Transverse colon (tissue), 4 donors: Measurements from ENCODE around the gene PRRT1. TPM values are rescaled to one million over a fixed set of nuclear protein-coding genes. Genes with fewer than 3 reads are reported as not detected.
"Not testable (repeated sequence)": the region's sequence is repeated elsewhere in the genome, so short reads cannot be mapped to it uniquely, and the experiment has no call there.

Source experiments
- DNase-seq: peaks from one replicate; pipeline ENCODE4 v3.0.0-alpha.2; 2019
- H3K27ac ChIP-seq, 4 donors: fragments of 200-600 bp; sonication (generic); 2 replicates each; pipeline ENCODE4 v1.5.1; 2016 to 2018; ENCODE audit warnings: inconsistent platforms in 4 of 4
- H3K27me3 ChIP-seq: fragments of 200-600 bp; sonication (generic); 2 replicates; pipeline ENCODE4 v1.5.1; 2017; ENCODE audit warnings: inconsistent platforms
- H3K36me3 ChIP-seq, 4 donors: fragments of 200-600 bp; sonication (generic); 2 replicates each; pipeline ENCODE4 v1.5.1; 2017 to 2019; ENCODE audit warnings: inconsistent platforms in 4 of 4
- H3K4me1 ChIP-seq, 4 donors: fragments of 200-600 bp; sonication (generic); 2 replicates each; pipeline ENCODE4 v1.5.1; 2017 to 2020; ENCODE audit warnings: inconsistent platforms in 4 of 4
- H3K4me3 ChIP-seq, 4 donors: fragments of 200-600 bp; sonication (generic); 1 replicate in 1 of 4; 2 replicates in 3 of 4; pipeline versions ENCODE4 v1.5.1 to v1.6.1; 2017 to 2019; ENCODE audit warnings: inconsistent platforms in 4 of 4
- H3K9me3 ChIP-seq, 2 donors: fragments of 200-600 bp; sonication (generic); 2 replicates each; pipeline ENCODE4 v1.5.1; 2017 to 2019; ENCODE audit warnings: inconsistent platforms in 2 of 2
- EP300 ChIP-seq: sonication (generic); formaldehyde crosslinking; IDR thresholded peaks from one replicate; pipeline ENCODE4 v1.6.1; 2017; ENCODE audit warnings: antibody characterized with exemption, low read depth
- POLR2A ChIP-seq: fragments of 450-650 bp; IDR thresholded peaks from one replicate; pipeline ENCODE4 v1.6.1; 2016; ENCODE audit warnings: antibody characterized with exemption, mild to moderate bottlenecking, moderate library complexity
- POLR2AphosphoS5 ChIP-seq, 3 donors: sonication (generic); formaldehyde crosslinking; IDR thresholded peaks; one replicate each; pipeline ENCODE4 v1.6.1; 2016; ENCODE audit warnings: antibody characterized with exemption in 3 of 3
- WGBS, 2 donors: methylation state at CpG; one replicate each; pipeline ENCODE4 v1.1.5; 2018; ENCODE audit warnings: low coverage in 1 of 2; 5-methylcytosine and 5-hydroxymethylcytosine counted together
- in situ Hi-C, 4 donors: fragments of 200-750 bp; cut with MboI; loops; one replicate each; pipeline versions ENCODE4 v1.15.0 to v1.15.1; 2017; ENCODE audit warnings: low sequenced_read_pairs in 3 of 4, low pct_ligation_motif_present in 1 of 4, low pct_unique_long_range_greater_than_20kb in 1 of 4
- intact Hi-C: fragments of 100-400 bp; cut with DNase I; formaldehyde crosslinking; loops from one replicate; pipeline ENCODE4 v1.15.1; 2023; ENCODE audit warnings: low total_unique reads
- small RNA-seq, 4 donors: library from RNA; depleted of rRNA; stranded (forward); fragments of <200 nt; gene quantifications; one replicate each; pipeline ENCODE3, GENCODE V24; 2016
- total RNA-seq, 4 donors: library from RNA; depleted of rRNA; stranded (reverse); fragments of >200 nt; gene quantifications; one replicate each; pipeline ENCODE4 v1.1.0, GENCODE V29; 2016
- TF ChIP-seq, protein P1 (sequence below), 5 experiments: fragments of 200-600 bp in 3 of 5; fragments of 450-650 bp in 2 of 5; sonication (generic) in 3 of 5; IDR thresholded peaks; 1 replicate in 2 of 5; 2 replicates in 3 of 5; pipeline ENCODE4 v1.5.1; 2016 to 2017; ENCODE audit warnings: antibody characterized with exemption in 5 of 5, inconsistent platforms in 3 of 5, mild to moderate bottlenecking in 2 of 5, moderate library complexity in 1 of 5

Gene PRRT1
- total RNA-seq, 4 donors from 2014 or later, result 2.4 to 2.7 TPM; not detected in 2

DNA sequence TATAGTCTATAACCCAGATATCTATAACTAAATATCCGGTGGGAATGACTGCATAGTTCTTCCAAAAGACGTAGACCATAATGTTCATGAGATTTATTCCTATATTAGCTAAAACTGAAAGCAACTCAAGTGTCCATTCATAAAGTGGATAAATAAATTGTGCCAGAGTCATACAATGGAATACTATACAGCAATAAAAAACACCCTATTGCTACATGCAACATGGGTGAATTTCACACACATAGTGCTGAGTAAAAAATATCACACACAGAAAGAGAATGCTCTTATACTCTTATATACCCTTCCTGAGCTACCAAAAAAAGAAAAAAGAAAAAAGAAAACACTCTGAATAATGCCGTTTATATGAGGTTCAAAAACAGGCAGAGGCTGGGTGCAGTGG is 49.5 kb downstream of the PRRT1 start:
- in situ Hi-C loops (no loop called here), intact Hi-C loops (no loop called here)
- TF ChIP-seq EP300, result no peak
- TF ChIP-seq, protein P1, sequence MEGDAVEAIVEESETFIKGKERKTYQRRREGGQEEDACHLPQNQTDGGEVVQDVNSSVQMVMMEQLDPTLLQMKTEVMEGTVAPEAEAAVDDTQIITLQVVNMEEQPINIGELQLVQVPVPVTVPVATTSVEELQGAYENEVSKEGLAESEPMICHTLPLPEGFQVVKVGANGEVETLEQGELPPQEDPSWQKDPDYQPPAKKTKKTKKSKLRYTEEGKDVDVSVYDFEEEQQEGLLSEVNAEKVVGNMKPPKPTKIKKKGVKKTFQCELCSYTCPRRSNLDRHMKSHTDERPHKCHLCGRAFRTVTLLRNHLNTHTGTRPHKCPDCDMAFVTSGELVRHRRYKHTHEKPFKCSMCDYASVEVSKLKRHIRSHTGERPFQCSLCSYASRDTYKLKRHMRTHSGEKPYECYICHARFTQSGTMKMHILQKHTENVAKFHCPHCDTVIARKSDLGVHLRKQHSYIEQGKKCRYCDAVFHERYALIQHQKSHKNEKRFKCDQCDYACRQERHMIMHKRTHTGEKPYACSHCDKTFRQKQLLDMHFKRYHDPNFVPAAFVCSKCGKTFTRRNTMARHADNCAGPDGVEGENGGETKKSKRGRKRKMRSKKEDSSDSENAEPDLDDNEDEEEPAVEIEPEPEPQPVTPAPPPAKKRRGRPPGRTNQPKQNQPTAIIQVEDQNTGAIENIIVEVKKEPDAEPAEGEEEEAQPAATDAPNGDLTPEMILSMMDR (IDR thresholded peaks at IDR 0.05), result no peak
- TF ChIP-seq POLR2A, result no peak
- no peak for TF ChIP-seq POLR2AphosphoS5 (IDR thresholded peaks at IDR 0.05)
- H3K9me3 ChIP-seq, result no peaks in the 10 kb centered on the region
- no peak overlapping the region for H3K27ac ChIP-seq
- H3K4me3 ChIP-seq, result no peak overlapping the region
- 90 to 92% methylated on average over 3 of the region's 3 CpGs for WGBS, 2 donors
- peaks cover under 1 to 4% (median 2%) of the 10 kb centered on the region in 4 donors for H3K4me1 ChIP-seq
- H3K27me3 ChIP-seq, result peaks cover 26% of the 10 kb centered on the region
- no peaks in the 10 kb centered on the region for H3K36me3 ChIP-seq
- DNase-seq, result no peak

DNA sequence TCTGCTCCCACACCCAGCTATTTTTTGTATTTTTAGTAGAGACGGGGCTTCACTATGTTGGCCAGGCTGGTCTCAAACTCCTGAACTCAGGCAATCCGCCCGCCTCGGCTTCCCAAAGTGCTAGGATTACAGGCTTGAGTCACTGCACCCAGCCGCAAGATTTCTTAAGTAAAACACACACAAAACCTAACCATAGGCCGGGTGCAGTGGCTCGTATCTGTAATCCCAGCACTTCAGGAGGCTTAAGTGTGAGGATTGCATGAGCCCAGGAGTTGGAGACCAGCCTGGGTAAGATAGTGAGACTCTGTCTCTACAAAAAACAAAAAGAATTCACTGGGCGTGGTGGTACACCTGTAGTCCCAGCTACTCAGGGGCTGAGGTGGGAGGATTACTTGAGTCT is 51.5 kb downstream of the PRRT1 start:
- DNase-seq, intact Hi-C loops, in situ Hi-C loops, H3K4me1 ChIP-seq, H3K9me3 ChIP-seq, H3K27ac ChIP-seq, H3K36me3 ChIP-seq, H3K4me3 ChIP-seq: not testable (repeated sequence)
- peaks cover 46% of the 10 kb centered on the region for H3K27me3 ChIP-seq
- 84 to 87% methylated on average over 2 to 8 of the region's 8 CpGs for WGBS, 2 donors

Small RNA genes lying within 50 kb of the gene (small RNA-seq; reads per million reads assigned to genes)
- gene AL662884.1 (0 reads per million in 4 donors), gene MIR6833 (0 reads per million in 4 donors)

Other genes starting within 250 kb of the PRRT1 start
- gene ZBTB12, start 249.9 kb downstream of the PRRT1 start, total RNA-seq, result 1 to 10 TPM in 1 of 4 donors, under 1 TPM in 3; 0.14 to 1.3 (median 0.77) TPM
- 1 to 10 TPM; 4.6 to 9.4 (median 7.5) TPM for gene C2, start 224.2 kb downstream of the PRRT1 start, total RNA-seq
- 10 to 100 TPM in 3 of 4 donors, 1 to 10 TPM in 1; 9.0 to 59.7 (median 39.6) TPM for gene CFB, start 205.8 kb downstream of the PRRT1 start, total RNA-seq
- 100 to 1,000 TPM in 1 of 4 donors, 10 to 100 TPM in 3; 59.2 to 114 (median 88.0) TPM for gene NELFE, start 193.0 kb downstream of the PRRT1 start, total RNA-seq
- 100 to 1,000 TPM in 1 of 4 donors, 10 to 100 TPM in 3; 52.8 to 173 (median 71.3) TPM for gene SKIC2, start 192.8 kb downstream of the PRRT1 start, total RNA-seq
- 10 to 100 TPM; 17.5 to 29.9 (median 20.9) TPM for gene DXO, start 179.8 kb downstream of the PRRT1 start, total RNA-seq
- gene C4A, start 169.9 kb downstream of the PRRT1 start, total RNA-seq, result 100 to 1,000 TPM in 1 of 4 donors, 10 to 100 TPM in 3; 16.9 to 210 (median 33.6) TPM
- 100 to 1,000 TPM in 1 of 4 donors, 10 to 100 TPM in 3; 20.3 to 137 (median 64.0) TPM for gene C4B, start 137.1 kb downstream of the PRRT1 start, total RNA-seq
- under 1 TPM in 3 of 4 donors, not detected in 1; 0.27 to 0.64 (median 0.40) TPM for gene CYP21A2, start 113.5 kb downstream of the PRRT1 start, total RNA-seq
- gene TNXB, start 42.6 kb downstream of the PRRT1 start, total RNA-seq, result 100 to 1,000 TPM in 1 of 4 donors, 10 to 100 TPM in 3; 47.7 to 205 (median 66.2) TPM
- gene ATF6B, start 23.7 kb downstream of the PRRT1 start, total RNA-seq, result 100 to 1,000 TPM in 2 of 4 donors, 10 to 100 TPM in 2; 59.0 to 139 (median 98.5) TPM
- gene FKBPL, start 21.7 kb downstream of the PRRT1 start, total RNA-seq, result 1 to 10 TPM in 2 of 4 donors, not detected in 2; 3.0 to 3.3 TPM
- 10 to 100 TPM; 13.1 to 80.0 (median 28.1) TPM for gene PPT2, start 2.2 kb upstream of the PRRT1 start, total RNA-seq
- 10 to 100 TPM in 3 of 4 donors, 1 to 10 TPM in 1; 2.6 to 79.4 (median 16.2) TPM for gene EGFL8, start 12.7 kb upstream of the PRRT1 start, total RNA-seq
- gene AGPAT1, start 24.1 kb upstream of the PRRT1 start, total RNA-seq, result 10 to 100 TPM; 17.9 to 67.2 (median 50.1) TPM
- 100 to 1,000 TPM in 3 of 4 donors, 10 to 100 TPM in 1; 36.0 to 212 (median 120) TPM for gene RNF5, start 26.5 kb upstream of the PRRT1 start, total RNA-seq
- 1 to 10 TPM; 1.1 to 9.0 (median 2.7) TPM for gene AGER, start 32.3 kb upstream of the PRRT1 start, total RNA-seq
- gene PBX2, start 38.3 kb upstream of the PRRT1 start, total RNA-seq, result 10 to 100 TPM; 34.4 to 87.5 (median 41.3) TPM
- 1 to 10 TPM in 3 of 4 donors, under 1 TPM in 1; 1.00 to 8.6 (median 6.7) TPM for gene GPSM3, start 40.7 kb upstream of the PRRT1 start, total RNA-seq
- 10 to 100 TPM in 2 of 4 donors, 1 to 10 TPM in 2; 2.6 to 24.3 (median 9.6) TPM for gene NOTCH4, start 72.1 kb upstream of the PRRT1 start, total RNA-seq
- gene TSBP1, start 220.0 kb upstream of the PRRT1 start, total RNA-seq, result not detected